HEK293 (cell line): ENCODE data around the gene FGF8.

Source experiments
- HOXD13 ChIP-seq: sonication (generic); formaldehyde crosslinking; IDR thresholded peaks from 2 replicates; pipeline ENCODE4 v1.8.0; 2022; ENCODE audit warnings: missing genetic modification reagents, borderline replicate concordance
- KLF16 ChIP-seq: fragments of 450-650 bp; formaldehyde crosslinking; IDR thresholded peaks from 2 replicates; pipeline ENCODE4 v1.5.1; 2017; ENCODE audit warnings: missing biosample characterization, missing genetic modification characterization
- PRDM1 ChIP-seq: fragments of 450-650 bp; formaldehyde crosslinking; IDR thresholded peaks from 2 replicates; pipeline ENCODE4; 2016; ENCODE audit warnings: missing biosample characterization, missing genetic modification characterization
- SCRT2 ChIP-seq: fragments of 450-650 bp; formaldehyde crosslinking; IDR thresholded peaks from 2 replicates; pipeline ENCODE4 v1.5.1; 2016; ENCODE audit warnings: missing biosample characterization, missing genetic modification characterization
- ZBTB6 ChIP-seq: fragments of 450-650 bp; formaldehyde crosslinking; IDR thresholded peaks from 2 replicates; pipeline ENCODE4 v1.5.1; 2017; ENCODE audit warnings: missing biosample characterization, missing genetic modification characterization
- ZBTB7A ChIP-seq: fragments of 450-650 bp; formaldehyde crosslinking; IDR thresholded peaks from 2 replicates; pipeline ENCODE4 v1.5.1; 2016; ENCODE audit warnings: low read depth, missing biosample characterization, missing genetic modification characterization
- ZBTB8A ChIP-seq: fragments of 450-650 bp; formaldehyde crosslinking; IDR thresholded peaks from 2 replicates; pipeline ENCODE4 v1.5.1; 2016; ENCODE audit warnings: missing biosample characterization, missing genetic modification characterization
- ZNF133 ChIP-seq: fragments of 450-650 bp; formaldehyde crosslinking; IDR thresholded peaks from 2 replicates; pipeline ENCODE4 v1.5.1; 2016; ENCODE audit warnings: missing biosample characterization, missing genetic modification characterization
- ZNF148 ChIP-seq: fragments of 450-650 bp; formaldehyde crosslinking; IDR thresholded peaks from 2 replicates; pipeline ENCODE4 v1.5.0; 2017; ENCODE audit warnings: missing biosample characterization, missing genetic modification characterization, borderline replicate concordance
- ZNF2 ChIP-seq: fragments of 450-650 bp; formaldehyde crosslinking; IDR thresholded peaks from 2 replicates; pipeline ENCODE4 v1.5.1; 2016; ENCODE audit warnings: missing biosample characterization, missing genetic modification characterization
- ZNF324 ChIP-seq: fragments of 450-650 bp; formaldehyde crosslinking; IDR thresholded peaks from 2 replicates; pipeline ENCODE4 v1.5.1; 2016; ENCODE audit warnings: missing biosample characterization, missing genetic modification characterization
- ZNF341 ChIP-seq: fragments of 450-650 bp; formaldehyde crosslinking; IDR thresholded peaks from 2 replicates; pipeline ENCODE4; 2016; ENCODE audit warnings: low read depth, missing biosample characterization, missing genetic modification characterization
- ZNF394 ChIP-seq: fragments of 450-650 bp; formaldehyde crosslinking; IDR thresholded peaks from 2 replicates; pipeline ENCODE4 v1.5.1; 2016; ENCODE audit warnings: missing biosample characterization, missing genetic modification characterization, mild to moderate bottlenecking, moderate library complexity, borderline replicate concordance
- ZNF555 ChIP-seq: fragments of 450-650 bp; formaldehyde crosslinking; conservative IDR thresholded peaks from 2 replicates; pipeline ENCODE4 v1.5.1; 2017; ENCODE audit warnings: missing biosample characterization, mild to moderate bottlenecking, missing genetic modification characterization, inconsistent platforms
- ZNF558 ChIP-seq: fragments of 450-650 bp; formaldehyde crosslinking; IDR thresholded peaks from 2 replicates; pipeline ENCODE4 v1.5.1; 2016; ENCODE audit warnings: missing biosample characterization, missing genetic modification characterization
- ZNF621 ChIP-seq: fragments of 450-650 bp; formaldehyde crosslinking; IDR thresholded peaks from 2 replicates; pipeline ENCODE4 v1.5.1; 2017; ENCODE audit warnings: missing biosample characterization, missing genetic modification characterization
- ZNF626 ChIP-seq: fragments of 450-650 bp; sonication (Bioruptor Pico); formaldehyde crosslinking; IDR thresholded peaks from 2 replicates; pipeline ENCODE4 v1.5.1; 2018; ENCODE audit warnings: missing biosample characterization, missing genetic modification characterization, inconsistent platforms
- ZNF664 ChIP-seq: fragments of 450-650 bp; formaldehyde crosslinking; IDR thresholded peaks from 2 replicates; pipeline ENCODE4 v1.5.1; 2016; ENCODE audit warnings: missing biosample characterization, missing genetic modification characterization
- ZNF704 ChIP-seq: fragments of 450-650 bp; formaldehyde crosslinking; IDR thresholded peaks from 2 replicates; pipeline ENCODE4 v1.5.1; 2016; ENCODE audit warnings: missing biosample characterization, missing genetic modification characterization
- ZNF707 ChIP-seq: fragments of 450-650 bp; formaldehyde crosslinking; IDR thresholded peaks from 2 replicates; pipeline ENCODE4 v1.5.1; 2016; ENCODE audit warnings: missing biosample characterization, missing genetic modification characterization
- ZNF768 ChIP-seq: fragments of 450-650 bp; formaldehyde crosslinking; IDR thresholded peaks from 2 replicates; pipeline ENCODE4 v1.5.1; 2018; ENCODE audit warnings: missing biosample characterization, mild to moderate bottlenecking, missing genetic modification characterization
- ZSCAN4 ChIP-seq: fragments of 450-650 bp; formaldehyde crosslinking; IDR thresholded peaks from 2 replicates; pipeline ENCODE4 v1.5.1; 2017; ENCODE audit warnings: missing biosample characterization, missing genetic modification characterization
- TF ChIP-seq, protein P1 (sequence below): fragments of 450-650 bp; IDR thresholded peaks from 2 replicates; pipeline ENCODE4 v1.5.1; 2018; ENCODE audit warnings: missing biosample characterization, missing genetic modification characterization
- TF ChIP-seq, protein P2 (sequence below): fragments of 450-650 bp; formaldehyde crosslinking; conservative IDR thresholded peaks from 2 replicates; pipeline ENCODE4 v1.5.1; 2016; ENCODE audit warnings: low read depth, missing biosample characterization, missing genetic modification characterization

FGF8 gene

DNA sequence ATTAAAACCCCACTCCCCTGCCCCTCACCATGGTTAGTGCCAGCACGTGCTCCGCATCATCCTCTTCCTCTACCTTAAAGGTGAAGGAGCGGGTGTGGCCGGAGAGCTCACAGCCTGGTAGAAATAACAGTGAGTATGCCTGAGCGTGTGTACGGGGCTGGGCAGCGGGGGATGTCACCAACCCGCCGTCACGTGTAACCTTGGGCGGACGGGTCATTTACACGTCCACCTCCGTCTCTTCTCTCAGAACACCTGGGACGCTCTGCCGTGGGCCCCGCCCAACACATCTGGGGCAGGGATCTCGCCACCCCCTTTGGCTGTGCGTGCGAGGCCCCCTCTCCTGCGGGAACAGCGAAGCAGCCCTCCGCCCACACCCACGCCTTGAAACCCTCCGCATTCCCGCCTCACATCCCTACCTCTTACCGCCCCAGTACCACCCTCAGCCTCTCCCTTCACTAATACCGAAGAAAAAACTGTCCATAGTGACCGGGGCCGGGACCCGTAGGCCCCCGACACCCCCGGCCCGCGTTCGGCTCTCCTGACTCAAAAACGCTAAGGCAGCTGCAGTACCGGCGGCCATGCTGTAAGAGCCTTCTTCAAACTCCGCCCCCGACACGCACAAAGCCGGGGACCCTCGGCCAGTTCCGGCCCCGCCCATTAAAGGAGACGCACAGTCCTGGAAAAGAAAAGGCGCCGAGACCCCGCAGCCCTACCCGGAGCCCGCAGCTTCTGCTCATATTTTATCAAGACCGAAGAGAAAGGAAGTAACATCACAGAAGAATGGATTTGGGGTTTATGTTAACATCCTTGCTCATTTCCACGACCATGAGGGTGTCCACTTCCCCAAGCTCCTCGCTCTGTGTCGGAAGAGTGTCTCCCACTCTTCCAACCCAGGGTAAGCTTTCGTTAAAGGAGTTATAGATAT is 7.2 kb upstream of the FGF8 start, which contains the start of gene NPM3 (continued):
- TF ChIP-seq ZNF324 (peak; percentile 35; the same call in 1 of the 2 replicates), KLF16 (peak; percentile 91; the same call in 1 of the 2 replicates), PRDM1 (tag by site-specific recombination) (no peak), ZSCAN4 (tag by site-specific recombination) (no peak), ZNF768 (no peak), ZNF621 (no peak), ZNF555 (no peak), ZNF133 (tag by site-specific recombination) (no peak), ZNF558 (tag by site-specific recombination) (no peak), ZNF2 (tag by site-specific recombination) (peak; percentile 85; the same call in 1 of the 2 replicates), ZNF707 (tag by site-specific recombination) (no peak), ZNF704 (tag by site-specific recombination) (no peak), HOXD13 (CRISPR knock-in tag) (no peak), ZNF626 (tag by site-specific recombination) (no peak), ZNF341 (tag by site-specific recombination) (peak; percentile 100), ZNF664 (tag by site-specific recombination) (no peak), SCRT2 (no peak), ZBTB7A (tag by site-specific recombination) (peak; percentile 95), ZBTB8A (no peak), ZBTB6 (tag by site-specific recombination) (no peak), ZNF148 (tag by site-specific recombination) (no peak), ZNF394 (tag by site-specific recombination) (no peak; the same call in none of the 2 replicates)
- TF ChIP-seq, protein P1, sequence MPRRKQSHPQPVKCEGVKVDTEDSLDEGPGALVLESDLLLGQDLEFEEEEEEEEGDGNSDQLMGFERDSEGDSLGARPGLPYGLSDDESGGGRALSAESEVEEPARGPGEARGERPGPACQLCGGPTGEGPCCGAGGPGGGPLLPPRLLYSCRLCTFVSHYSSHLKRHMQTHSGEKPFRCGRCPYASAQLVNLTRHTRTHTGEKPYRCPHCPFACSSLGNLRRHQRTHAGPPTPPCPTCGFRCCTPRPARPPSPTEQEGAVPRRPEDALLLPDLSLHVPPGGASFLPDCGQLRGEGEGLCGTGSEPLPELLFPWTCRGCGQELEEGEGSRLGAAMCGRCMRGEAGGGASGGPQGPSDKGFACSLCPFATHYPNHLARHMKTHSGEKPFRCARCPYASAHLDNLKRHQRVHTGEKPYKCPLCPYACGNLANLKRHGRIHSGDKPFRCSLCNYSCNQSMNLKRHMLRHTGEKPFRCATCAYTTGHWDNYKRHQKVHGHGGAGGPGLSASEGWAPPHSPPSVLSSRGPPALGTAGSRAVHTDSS (tag by site-specific recombination) = no peak; the same call in 1 of the 2 replicates
- TF ChIP-seq, protein P2, sequence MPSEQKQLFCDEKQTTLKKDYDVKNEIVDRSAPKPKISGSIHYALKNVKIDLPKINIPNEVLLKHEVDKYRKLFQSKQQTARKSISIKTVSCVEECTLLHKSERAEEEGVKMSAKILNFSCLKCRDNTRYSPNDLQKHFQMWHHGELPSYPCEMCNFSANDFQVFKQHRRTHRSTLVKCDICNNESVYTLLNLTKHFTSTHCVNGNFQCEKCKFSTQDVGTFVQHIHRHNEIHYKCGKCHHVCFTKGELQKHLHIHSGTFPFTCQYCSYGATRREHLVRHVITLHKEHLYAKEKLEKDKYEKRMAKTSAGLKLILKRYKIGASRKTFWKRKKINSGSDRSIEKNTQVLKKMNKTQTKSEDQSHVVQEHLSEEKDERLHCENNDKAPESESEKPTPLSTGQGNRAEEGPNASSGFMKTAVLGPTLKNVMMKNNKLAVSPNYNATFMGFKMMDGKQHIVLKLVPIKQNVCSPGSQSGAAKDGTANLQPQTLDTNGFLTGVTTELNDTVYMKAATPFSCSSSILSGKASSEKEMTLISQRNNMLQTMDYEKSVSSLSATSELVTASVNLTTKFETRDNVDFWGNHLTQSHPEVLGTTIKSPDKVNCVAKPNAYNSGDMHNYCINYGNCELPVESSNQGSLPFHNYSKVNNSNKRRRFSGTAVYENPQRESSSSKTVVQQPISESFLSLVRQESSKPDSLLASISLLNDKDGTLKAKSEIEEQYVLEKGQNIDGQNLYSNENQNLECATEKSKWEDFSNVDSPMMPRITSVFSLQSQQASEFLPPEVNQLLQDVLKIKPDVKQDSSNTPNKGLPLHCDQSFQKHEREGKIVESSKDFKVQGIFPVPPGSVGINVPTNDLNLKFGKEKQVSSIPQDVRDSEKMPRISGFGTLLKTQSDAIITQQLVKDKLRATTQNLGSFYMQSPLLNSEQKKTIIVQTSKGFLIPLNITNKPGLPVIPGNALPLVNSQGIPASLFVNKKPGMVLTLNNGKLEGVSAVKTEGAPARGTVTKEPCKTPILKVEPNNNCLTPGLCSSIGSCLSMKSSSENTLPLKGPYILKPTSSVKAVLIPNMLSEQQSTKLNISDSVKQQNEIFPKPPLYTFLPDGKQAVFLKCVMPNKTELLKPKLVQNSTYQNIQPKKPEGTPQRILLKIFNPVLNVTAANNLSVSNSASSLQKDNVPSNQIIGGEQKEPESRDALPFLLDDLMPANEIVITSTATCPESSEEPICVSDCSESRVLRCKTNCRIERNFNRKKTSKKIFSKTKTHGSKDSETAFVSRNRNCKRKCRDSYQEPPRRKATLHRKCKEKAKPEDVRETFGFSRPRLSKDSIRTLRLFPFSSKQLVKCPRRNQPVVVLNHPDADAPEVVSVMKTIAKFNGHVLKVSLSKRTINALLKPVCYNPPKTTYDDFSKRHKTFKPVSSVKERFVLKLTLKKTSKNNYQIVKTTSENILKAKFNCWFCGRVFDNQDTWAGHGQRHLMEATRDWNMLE = no peak
- TF ChIP-seq, all 188 proteins: peak for 49
